Adipose tissue (tissue), 3 donors: Measurements from ENCODE around the gene AP1AR. TPM values are rescaled to one million over a fixed set of nuclear protein-coding genes. Genes with fewer than 3 reads are reported as not detected.
"Not testable (repeated sequence)": the region's sequence is repeated elsewhere in the genome, so short reads cannot be mapped to it uniquely, and the experiment has no call there.

ENCODE experiments used
- H3K27ac ChIP-seq: one replicate; pipeline ENCODE4 v1.5.1; 2013; ENCODE audit warnings: low read depth, low read length
- WGBS, 3 donors: extraction: QIAGEN DNeasy Blood & Tissue Kit; methylation state at CpG; one replicate each; pipeline ENCODE4 v1.1.7; 2013; 5-methylcytosine and 5-hydroxymethylcytosine counted together
- polyA plus RNA-seq, 3 donors: library from polyadenylated mRNA; stranded (reverse); fragments of 200-250 nt; gene quantifications; one replicate each; pipeline ENCODE4 v1.2.3, GENCODE V29; 2013
- donor health status: healthy with polysubstance abuse.
- donor health status: Bipolar disorder and iron deficiency.
- donor health status: healthy.

The AP1AR gene
- polyA plus RNA-seq, 3 donors, result 4.7 to 9.4 (median 9.2) TPM

DNA sequence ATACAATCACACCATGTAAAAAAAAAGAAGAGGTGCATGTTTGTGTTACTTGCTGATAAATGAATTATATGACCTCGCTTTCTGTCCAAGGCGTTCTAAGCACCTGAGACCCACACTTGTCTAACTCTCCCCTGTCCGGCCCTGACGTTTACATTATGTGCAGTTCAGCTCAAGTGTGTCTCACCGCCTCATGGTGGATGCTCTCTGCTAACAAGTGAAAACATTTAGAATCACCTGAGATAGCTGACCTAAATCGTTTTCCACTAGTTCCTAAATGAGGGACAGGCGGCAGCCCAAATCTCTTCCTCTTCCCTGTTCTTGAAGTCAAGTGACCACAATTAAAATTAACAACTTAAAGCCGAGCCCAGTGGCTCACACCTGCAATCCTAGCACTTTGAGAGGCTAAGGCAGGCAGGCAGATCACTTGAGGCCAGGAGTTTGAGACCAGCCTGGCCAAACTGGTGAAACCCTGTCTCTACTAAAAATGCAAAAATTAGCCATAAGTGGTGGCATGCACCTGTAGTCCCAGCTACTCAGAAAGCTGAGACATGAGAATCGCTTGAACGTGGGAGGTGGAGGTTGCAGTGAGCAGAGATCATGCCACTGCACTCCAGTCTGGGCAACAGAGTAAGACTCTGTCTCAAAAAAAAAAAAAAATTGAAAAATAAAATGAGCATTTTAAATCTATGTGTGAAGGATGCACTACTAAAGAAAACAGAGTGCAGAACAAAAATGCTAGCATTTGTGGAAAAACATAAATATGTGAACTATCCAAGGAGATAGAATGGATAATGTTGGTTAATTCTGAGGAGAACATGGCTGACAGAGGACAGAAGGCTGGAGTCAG, 58.0 kb downstream of the AP1AR start:
- H3K27ac ChIP-seq, result no peak overlapping the region
- 72 to 85% (median 74%) methylated on average over 10 of the region's 10 CpGs for WGBS, 3 donors

GRCh38 chr4:112290341-112290740, 58.8 kb downstream of the AP1AR start:
- WGBS, 3 donors, result 77 to 86% (median 86%) methylated on average over 3 of the region's 3 CpGs
- no peak overlapping the region for H3K27ac ChIP-seq

GRCh38 chr4:112296949-112297880, 65.6 kb downstream of the AP1AR start, which contains the start of gene ALPK1:
Gene ALPK1, plus strand, starts transcription at chr4:112297369.
- 0 to 1% (median 1%) methylated on average over 4 of the region's 4 CpGs for WGBS, 3 donors
- peak within 1 kb of the TSS; percentile 29 for H3K27ac ChIP-seq

GRCh38 chr4:112299721-112300120, 68.1 kb downstream of the AP1AR start:
- WGBS, 3 donors, result 77 to 79% (median 78%) methylated on average over 4 of the region's 4 CpGs
- H3K27ac ChIP-seq, result no peak overlapping the region

- H3K27ac ChIP-seq, result no peak overlapping the region
- WGBS, 3 donors, result 68 to 79% (median 74%) methylated on average over 5 of the region's 5 CpGs
Measured at GRCh38 chr4:112302320-112303274, 71.0 kb downstream of the AP1AR start.

- not testable (repeated sequence) for H3K27ac ChIP-seq
- WGBS, 3 donors, result 37 to 67% (median 65%) methylated on average over 3 of the region's 3 CpGs
Measured at GRCh38 chr4:112305477-112305876, 73.9 kb downstream of the AP1AR start.

DNA sequence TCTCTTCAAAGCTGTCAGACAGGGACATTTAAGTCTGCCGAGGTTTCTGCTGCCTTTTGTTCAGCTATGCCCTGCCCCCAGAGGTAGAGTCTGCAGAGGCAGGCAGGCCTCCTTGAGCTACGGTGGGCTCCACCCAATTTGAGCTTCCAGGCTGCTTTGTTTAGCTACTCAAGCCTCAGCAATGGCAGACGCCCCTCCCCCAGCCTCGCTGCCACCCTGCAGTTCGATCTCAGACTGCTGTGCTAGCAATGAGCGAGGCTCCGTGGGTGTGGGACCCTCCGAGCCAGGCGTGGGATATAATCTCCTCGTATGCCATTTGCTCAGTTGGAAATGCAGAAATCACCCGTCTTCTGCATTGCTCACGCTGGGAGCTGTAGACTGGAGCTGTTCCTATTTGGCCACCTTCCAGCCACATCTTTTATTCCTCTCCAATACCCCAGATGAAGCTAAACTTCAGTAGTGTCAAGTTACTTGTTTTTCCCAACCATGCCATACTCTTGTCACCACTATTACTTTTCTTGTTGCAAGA, 77.7 kb downstream of the AP1AR start:
- H3K27ac ChIP-seq, result not testable (repeated sequence)
- 20 to 48% (median 46%) methylated on average over 12 of the region's 12 CpGs for WGBS, 3 donors

DNA sequence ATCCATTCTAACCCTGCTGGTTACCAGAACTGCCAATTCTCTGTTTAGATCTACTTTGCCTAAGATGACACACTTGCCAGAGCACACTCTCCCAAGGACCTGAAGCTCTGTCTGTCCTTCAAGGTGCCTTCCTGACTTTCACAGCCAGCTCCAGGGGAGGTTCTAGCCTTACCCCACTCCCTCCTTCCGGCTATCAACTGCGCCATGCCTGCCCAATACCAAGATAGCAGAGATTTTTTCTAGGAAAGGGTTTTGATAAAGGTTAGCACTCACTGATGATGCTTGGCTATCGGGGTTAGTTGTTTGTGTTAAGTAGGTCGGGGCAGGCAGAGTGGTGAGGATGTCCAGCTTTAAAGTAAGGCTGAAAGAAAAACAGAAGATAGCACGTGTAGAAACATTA, 79.9 kb downstream of the AP1AR start:
- no peak overlapping the region for H3K27ac ChIP-seq
- WGBS, 3 donors, result 75 to 85% (median 77%) methylated on average over 5 of the region's 5 CpGs

GRCh38 chr4:112312610-112313239, 81.1 kb downstream of the AP1AR start:
- H3K27ac ChIP-seq, result no peak overlapping the region
- 51 to 83% (median 67%) methylated on average over 5 of the region's 5 CpGs for WGBS, 3 donors

- no peak overlapping the region for H3K27ac ChIP-seq
- 54 to 86% (median 64%) methylated on average over 3 of the region's 3 CpGs for WGBS, 3 donors
Measured at GRCh38 chr4:112315446-112315845, 83.9 kb downstream of the AP1AR start.

GRCh38 chr4:112316360-112316759, 84.8 kb downstream of the AP1AR start:
- H3K27ac ChIP-seq, result no peak overlapping the region
- WGBS, 3 donors, result 60 to 93% (median 67%) methylated on average over 2 of the region's 2 CpGs

- WGBS, 3 donors, result 77 to 83% (median 82%) methylated on average over 5 of the region's 5 CpGs
- no peak overlapping the region for H3K27ac ChIP-seq
Measured at GRCh38 chr4:112318239-112319142, 86.9 kb downstream of the AP1AR start.

Other genes with a start within 250 kb of the AP1AR start
- 10 to 100 TPM in 2 of 3 donors, 1 to 10 TPM in 1; 1.2 to 13.8 (median 11.5) TPM for gene FAM241A, start 86.3 kb upstream of the AP1AR start, polyA plus RNA-seq
- gene TIFA, start 54.1 kb downstream of the AP1AR start, polyA plus RNA-seq, result 10 to 100 TPM; 10.5 to 20.5 (median 12.9) TPM
- gene ALPK1, start 65.6 kb downstream of the AP1AR start, polyA plus RNA-seq, result 10 to 100 TPM in 1 of 3 donors, 1 to 10 TPM in 2; 3.0 to 10.9 (median 9.3) TPM